ENCODE measurements around the gene KCTD4. TPM values are rescaled to one million over a fixed set of nuclear protein-coding genes. Genes with fewer than 3 reads are reported as not detected.

KCTD4 gene
- total and polyA plus RNA-seq, 2 donors (not counting 3 experiments of a cell fraction or from before 2014, with no cell fraction given): not detected

- no peak for FAIRE-seq
- CTCF ChIA-PET: no interaction called here
These were observed 21.4 kb downstream of the KCTD4 start for GRCh38 chr13:45179428-45179827.

More at GRCh38 chr13:45179428-45179827, 21.4 kb downstream of the KCTD4 start:
- no peaks in the 10 kb centered on the region for H3K36me3 ChIP-seq (ENCODE audit: control insufficient read depth in 2 of 2, extremely low read depth in 1 of 2, insufficient read depth in 2 of 2, low read length in 2 of 2)
- no peaks in the 10 kb centered on the region for H4K20me1 ChIP-seq (replicated peaks; ENCODE audit: control insufficient read depth, extremely low read depth, insufficient read depth, low read length)
- no peak overlapping the region for H3K4me3 ChIP-seq (replicated peaks in 1 of 3; ENCODE audit: insufficient read depth in 1 of 3, low read depth in 1 of 3, low read length in 3 of 3)
- no peak for DNase-seq (ENCODE audit: low read depth, low spot score)
- no TSS peak for BruUV-seq (replicated peaks)
- no peaks in the 10 kb centered on the region for H3K9me3 ChIP-seq (replicated peaks; ENCODE audit: control insufficient read depth, insufficient read depth, low read length)
- no peaks in the 10 kb centered on the region for H3K27me3 ChIP-seq (ENCODE audit: control insufficient read depth in 2 of 2, insufficient read depth in 2 of 2, low read length in 2 of 2)
- peaks cover 14% of the 10 kb centered on the region for H3K79me2 ChIP-seq (ENCODE audit: control insufficient read depth, insufficient read depth, low read length)
- no peaks in the 10 kb centered on the region for H3K4me1 ChIP-seq (ENCODE audit: control insufficient read depth, extremely low read depth, insufficient read depth, low read length)
- intact Hi-C loops (cut with micrococcal nuclease) (no loop called here), dilution Hi-C loops (cut with MboI; ENCODE audit: extremely low pct_ligation_motif_present, low sequenced_read_pairs) (no loop called here)
- H3K4me2 ChIP-seq (ENCODE audit: insufficient read depth, low read length): no peak overlapping the region
- no peak overlapping the region for H3K9ac ChIP-seq (replicated peaks; ENCODE audit: extremely low read depth, insufficient read depth, low read length)
- H3K27ac ChIP-seq (ENCODE audit: insufficient read depth, low read depth, low read length): no peak overlapping the region
- H2AFZ ChIP-seq (ENCODE audit: low read depth, low read length): no peak overlapping the region
- POLR2A ChIA-PET: no interaction called here
- TF ChIP-seq POLR2AphosphoS5 (IDR thresholded peaks at IDR 0.05; ENCODE audit: insufficient read depth, low read depth, low read length) (no peak), MYC (IDR thresholded peaks at IDR 0.05; ENCODE audit: low read depth, low read length) (no peak), GATA2 (IDR thresholded peaks at IDR 0.05; ENCODE audit: insufficient read depth, insufficient read length, low read depth, low read length) (no peak), EZH2 (IDR thresholded peaks at IDR 0.05; ENCODE audit: borderline replicate concordance, low read depth, low read length, severe bottlenecking) (no peak), JUN (IDR thresholded peaks at IDR 0.05; ENCODE audit: borderline replicate concordance, insufficient read depth, insufficient read length, low read depth) (no peak), MAX (IDR thresholded peaks at IDR 0.05; ENCODE audit: insufficient read depth, insufficient read length) (no peak), POLR2A (IDR thresholded peaks at IDR 0.05; ENCODE audit: low read depth, low read length) (no peak), FOS (IDR thresholded peaks at IDR 0.05; ENCODE audit: borderline replicate concordance, insufficient read depth, low read length) (no peak), CTCF (IDR thresholded peaks at IDR 0.05; ENCODE audit: extremely low read depth in 1 of 2, insufficient read depth in 1 of 2, low read depth in 1 of 2, low read length in 2 of 2) (no peak)
- peaks cover 3% of the 10 kb centered on the region for H3K9me1 ChIP-seq (replicated peaks; ENCODE audit: control insufficient read depth, extremely low read depth, insufficient read depth, low read length)
